GM12872 (cell line): ENCODE results near the gene PXDN.

ENCODE experiments used
- CTCF ChIP-seq: IDR thresholded peaks from 3 replicates; pipeline ENCODE4 v1.5.1; 2011; ENCODE audit warnings: low read depth, mild to moderate bottlenecking, low read length, moderate library complexity; ENCODE audit not compliant: insufficient read depth

PXDN gene

GRCh38 chr2:1740716-1741589, 3.4 kb downstream of the PXDN start:
- no peak for TF ChIP-seq CTCF

GRCh38 chr2:1739961-1740715, 4.2 kb downstream of the PXDN start:
- TF ChIP-seq CTCF, result no peak

- TF ChIP-seq CTCF, result no peak
Observed at GRCh38 chr2:1739322-1739957, 4.9 kb downstream of the PXDN start.

- TF ChIP-seq CTCF, result no peak
Observed at GRCh38 chr2:1738646-1739302, 5.5 kb downstream of the PXDN start.

- no peak for TF ChIP-seq CTCF
Observed at GRCh38 chr2:1738163-1738562, 6.2 kb downstream of the PXDN start.

GRCh38 chr2:1736997-1737480, 7.3 kb downstream of the PXDN start:
- no peak for TF ChIP-seq CTCF
